ENCODE data around the gene ARHGAP8.

DNA sequence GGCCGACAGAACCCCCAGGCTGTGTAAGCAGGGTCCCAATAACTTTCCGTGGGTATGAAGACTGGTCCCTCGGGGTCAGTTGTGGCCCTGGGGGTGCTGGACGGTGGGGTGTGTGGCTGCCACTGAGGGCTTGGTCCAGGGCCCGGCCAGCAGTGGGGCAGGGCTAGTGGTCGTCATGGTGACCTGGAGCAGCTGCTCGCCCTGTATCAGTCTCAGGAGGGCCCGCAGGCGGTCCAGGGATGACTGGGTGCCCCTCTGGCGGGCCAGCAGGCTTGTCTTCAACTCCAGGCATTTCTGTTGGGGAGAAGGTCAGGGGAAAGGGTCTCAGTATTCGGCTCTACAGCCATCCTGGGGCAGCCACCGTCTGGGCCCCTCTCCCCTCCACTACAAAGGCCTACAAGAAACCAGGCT, 130.6 kb downstream of the ARHGAP8 start:
- no peak for TF ChIP-seq EZH2 (IDR thresholded peaks at IDR 0.05; ENCODE audit: insufficient read depth, low read length)
- TF ChIP-seq, protein P1, sequence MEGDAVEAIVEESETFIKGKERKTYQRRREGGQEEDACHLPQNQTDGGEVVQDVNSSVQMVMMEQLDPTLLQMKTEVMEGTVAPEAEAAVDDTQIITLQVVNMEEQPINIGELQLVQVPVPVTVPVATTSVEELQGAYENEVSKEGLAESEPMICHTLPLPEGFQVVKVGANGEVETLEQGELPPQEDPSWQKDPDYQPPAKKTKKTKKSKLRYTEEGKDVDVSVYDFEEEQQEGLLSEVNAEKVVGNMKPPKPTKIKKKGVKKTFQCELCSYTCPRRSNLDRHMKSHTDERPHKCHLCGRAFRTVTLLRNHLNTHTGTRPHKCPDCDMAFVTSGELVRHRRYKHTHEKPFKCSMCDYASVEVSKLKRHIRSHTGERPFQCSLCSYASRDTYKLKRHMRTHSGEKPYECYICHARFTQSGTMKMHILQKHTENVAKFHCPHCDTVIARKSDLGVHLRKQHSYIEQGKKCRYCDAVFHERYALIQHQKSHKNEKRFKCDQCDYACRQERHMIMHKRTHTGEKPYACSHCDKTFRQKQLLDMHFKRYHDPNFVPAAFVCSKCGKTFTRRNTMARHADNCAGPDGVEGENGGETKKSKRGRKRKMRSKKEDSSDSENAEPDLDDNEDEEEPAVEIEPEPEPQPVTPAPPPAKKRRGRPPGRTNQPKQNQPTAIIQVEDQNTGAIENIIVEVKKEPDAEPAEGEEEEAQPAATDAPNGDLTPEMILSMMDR (IDR thresholded peaks at IDR 0.05; ENCODE audit: insufficient read depth, low read depth, low read length) = no peak
